GM23248 (cell line): ENCODE measurements around the gene MICAL2.

Experiments used
- EZH2 ChIP-seq: fragments of 200-600 bp; sonication (generic); IDR thresholded peaks from 2 replicates; pipeline ENCODE4 v1.6.1; 2018; ENCODE audit warnings: antibody characterized with exemption, mild to moderate bottlenecking; ENCODE audit not compliant: insufficient read depth, poor library complexity, severe bottlenecking
- EZH2phosphoT487 ChIP-seq: fragments of 200-600 bp; sonication (generic); IDR thresholded peaks from 2 replicates; pipeline ENCODE4 v1.6.1; 2018; ENCODE audit warnings: antibody characterized with exemption, moderate library complexity, mild to moderate bottlenecking, low read depth; ENCODE audit not compliant: insufficient read depth

- no peak for TF ChIP-seq EZH2phosphoT487
- TF ChIP-seq EZH2 = no peak
Measured at GRCh38 chr11:12120031-12121008, 9.9 kb downstream of the MICAL2 start.
